Natural killer cell treated with Interleukin-12 subunit alpha and Interleukin-12 subunit beta and Interleukin-15 and Interleukin-18, amount 100 ng/mL, for 72 hours (primary cell): ENCODE measurements around the gene SRC. TPM values are rescaled to one million over a fixed set of nuclear protein-coding genes. Genes with fewer than 3 reads are reported as not detected.

Source experiments
- total RNA-seq, 2 donors: library from RNA; stranded (reverse); gene quantifications; one replicate each; pipeline ENCODE4 v1.2.3, GENCODE V29; 2022

Gene SRC
- total RNA-seq, 2 donors from 2014 or later, result 6.8 to 8.6 TPM

Other genes with a start within 250 kb of the SRC start
- 100 to 1,000 TPM; 211 to 259 TPM for gene RPN2, start 166.8 kb upstream of the SRC start, total RNA-seq
- 1 to 10 TPM in 1 of 2 donors, under 1 TPM in 1; 0.95 to 2.1 TPM for gene MROH8, start 166.6 kb upstream of the SRC start, total RNA-seq
- gene GHRH, start 84.3 kb upstream of the SRC start, total RNA-seq, result not detected
- 10 to 100 TPM; 12.7 to 14.4 TPM for gene MANBAL, start 56.5 kb upstream of the SRC start, total RNA-seq
- gene NNAT, start 175.1 kb downstream of the SRC start, total RNA-seq, result under 1 TPM; 0.53 to 0.71 TPM
- 10 to 100 TPM; 39.3 to 39.8 TPM for gene BLCAP, start 181.7 kb downstream of the SRC start, total RNA-seq